Measurements from ENCODE around the gene PNPLA7.

- TF ChIP-seq, protein P1, sequence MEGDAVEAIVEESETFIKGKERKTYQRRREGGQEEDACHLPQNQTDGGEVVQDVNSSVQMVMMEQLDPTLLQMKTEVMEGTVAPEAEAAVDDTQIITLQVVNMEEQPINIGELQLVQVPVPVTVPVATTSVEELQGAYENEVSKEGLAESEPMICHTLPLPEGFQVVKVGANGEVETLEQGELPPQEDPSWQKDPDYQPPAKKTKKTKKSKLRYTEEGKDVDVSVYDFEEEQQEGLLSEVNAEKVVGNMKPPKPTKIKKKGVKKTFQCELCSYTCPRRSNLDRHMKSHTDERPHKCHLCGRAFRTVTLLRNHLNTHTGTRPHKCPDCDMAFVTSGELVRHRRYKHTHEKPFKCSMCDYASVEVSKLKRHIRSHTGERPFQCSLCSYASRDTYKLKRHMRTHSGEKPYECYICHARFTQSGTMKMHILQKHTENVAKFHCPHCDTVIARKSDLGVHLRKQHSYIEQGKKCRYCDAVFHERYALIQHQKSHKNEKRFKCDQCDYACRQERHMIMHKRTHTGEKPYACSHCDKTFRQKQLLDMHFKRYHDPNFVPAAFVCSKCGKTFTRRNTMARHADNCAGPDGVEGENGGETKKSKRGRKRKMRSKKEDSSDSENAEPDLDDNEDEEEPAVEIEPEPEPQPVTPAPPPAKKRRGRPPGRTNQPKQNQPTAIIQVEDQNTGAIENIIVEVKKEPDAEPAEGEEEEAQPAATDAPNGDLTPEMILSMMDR (IDR thresholded peaks at IDR 0.05) = no peak
- no peak for TF ChIP-seq EZH2 (IDR thresholded peaks at IDR 0.05; ENCODE audit: borderline replicate concordance, insufficient read depth, low read depth, low read length, poor library complexity, severe bottlenecking)
Observed at GRCh38 chr9:137411260-137411644, 138.9 kb downstream of the PNPLA7 start.

Data from B cell (primary cell).